ENCODE data around the gene NR6A1.
"Not testable (repeated sequence)": the region's sequence is repeated elsewhere in the genome, so short reads cannot be mapped to it uniquely, and the experiment has no call there.

Gene NR6A1

DNA sequence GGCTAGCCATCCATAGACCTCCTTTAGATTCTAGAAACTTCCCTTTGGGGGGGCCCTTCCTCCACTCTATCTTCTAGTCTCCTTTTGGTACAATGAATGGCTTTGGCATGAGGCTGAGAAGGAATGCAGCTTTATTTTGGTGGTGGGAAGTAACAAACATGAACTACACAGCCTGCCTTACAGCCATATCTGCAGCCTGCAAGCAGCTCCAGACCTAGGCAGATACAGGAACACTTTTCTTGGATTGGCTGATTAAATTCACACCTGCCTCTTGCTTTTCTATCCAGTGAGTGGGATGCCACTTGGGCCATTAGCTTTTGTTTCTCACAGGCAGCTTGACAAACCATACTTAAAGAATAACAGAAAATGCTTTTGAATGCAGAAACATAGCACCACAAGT is 28.2 kb downstream of the NR6A1 start:
- TF ChIP-seq, protein P1, sequence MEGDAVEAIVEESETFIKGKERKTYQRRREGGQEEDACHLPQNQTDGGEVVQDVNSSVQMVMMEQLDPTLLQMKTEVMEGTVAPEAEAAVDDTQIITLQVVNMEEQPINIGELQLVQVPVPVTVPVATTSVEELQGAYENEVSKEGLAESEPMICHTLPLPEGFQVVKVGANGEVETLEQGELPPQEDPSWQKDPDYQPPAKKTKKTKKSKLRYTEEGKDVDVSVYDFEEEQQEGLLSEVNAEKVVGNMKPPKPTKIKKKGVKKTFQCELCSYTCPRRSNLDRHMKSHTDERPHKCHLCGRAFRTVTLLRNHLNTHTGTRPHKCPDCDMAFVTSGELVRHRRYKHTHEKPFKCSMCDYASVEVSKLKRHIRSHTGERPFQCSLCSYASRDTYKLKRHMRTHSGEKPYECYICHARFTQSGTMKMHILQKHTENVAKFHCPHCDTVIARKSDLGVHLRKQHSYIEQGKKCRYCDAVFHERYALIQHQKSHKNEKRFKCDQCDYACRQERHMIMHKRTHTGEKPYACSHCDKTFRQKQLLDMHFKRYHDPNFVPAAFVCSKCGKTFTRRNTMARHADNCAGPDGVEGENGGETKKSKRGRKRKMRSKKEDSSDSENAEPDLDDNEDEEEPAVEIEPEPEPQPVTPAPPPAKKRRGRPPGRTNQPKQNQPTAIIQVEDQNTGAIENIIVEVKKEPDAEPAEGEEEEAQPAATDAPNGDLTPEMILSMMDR (IDR thresholded peaks at IDR 0.05; ENCODE audit: low read depth, low read length) = no peak
- DNase-seq (ENCODE audit: low read depth, low spot score) = no peak
- in situ Hi-C loops (cut with HindIII; ENCODE audit: low sequenced_read_pairs) = no loop called here
- H3K4me3 ChIP-seq (ENCODE audit: low read depth, low read length) = no peak overlapping the region

DNA sequence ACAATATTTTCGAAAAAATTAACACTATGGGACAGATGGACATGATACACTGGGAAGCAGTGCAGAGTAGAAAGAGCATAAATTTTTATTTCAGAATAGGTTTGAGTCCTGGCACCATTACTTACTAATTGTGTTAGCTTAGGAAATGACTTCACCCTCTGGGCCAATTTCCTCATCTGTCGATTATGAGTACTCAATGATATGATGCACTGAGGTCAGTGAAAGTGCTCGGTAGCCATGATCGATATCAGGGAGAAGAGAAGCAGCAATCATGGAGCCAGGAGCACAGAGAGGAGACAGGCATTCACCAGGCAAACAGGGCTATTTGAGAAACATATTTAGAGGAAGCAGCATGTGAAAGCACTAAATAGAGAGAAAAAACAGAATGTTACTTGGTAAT is 29.4 kb downstream of the NR6A1 start:
- no peak for DNase-seq (ENCODE audit: low read depth, low spot score)
- H3K4me3 ChIP-seq (ENCODE audit: low read depth, low read length) = no peak overlapping the region
- in situ Hi-C loops (cut with HindIII; ENCODE audit: low sequenced_read_pairs) = no loop called here
- TF ChIP-seq, protein P1 (IDR thresholded peaks at IDR 0.05; ENCODE audit: low read depth, low read length) = no peak

DNA sequence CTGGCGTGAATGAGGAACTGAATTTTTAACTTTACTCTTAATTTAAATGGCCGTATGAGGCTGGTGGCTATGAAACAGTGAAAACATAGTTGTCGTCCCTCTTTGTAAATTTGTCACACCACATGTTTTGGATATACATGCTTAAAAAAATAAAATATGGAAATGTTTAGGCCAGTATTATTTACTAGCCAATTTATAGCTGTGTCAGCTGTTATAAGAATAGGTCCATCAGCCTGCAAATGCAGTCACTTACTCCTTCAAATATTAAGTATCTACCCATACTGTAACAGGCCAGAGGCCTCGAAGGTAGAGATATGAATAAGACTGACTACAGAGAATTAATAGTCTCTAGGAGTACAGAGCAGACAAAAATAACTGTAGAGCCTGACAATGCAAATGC is 30.0 kb downstream of the NR6A1 start:
- DNase-seq (ENCODE audit: low read depth, low spot score) = no peak
- TF ChIP-seq, protein P1 (IDR thresholded peaks at IDR 0.05; ENCODE audit: low read depth, low read length) = no peak
- in situ Hi-C loops (cut with HindIII; ENCODE audit: low sequenced_read_pairs) = no loop called here
- no peak overlapping the region for H3K4me3 ChIP-seq (ENCODE audit: low read depth, low read length)

DNA sequence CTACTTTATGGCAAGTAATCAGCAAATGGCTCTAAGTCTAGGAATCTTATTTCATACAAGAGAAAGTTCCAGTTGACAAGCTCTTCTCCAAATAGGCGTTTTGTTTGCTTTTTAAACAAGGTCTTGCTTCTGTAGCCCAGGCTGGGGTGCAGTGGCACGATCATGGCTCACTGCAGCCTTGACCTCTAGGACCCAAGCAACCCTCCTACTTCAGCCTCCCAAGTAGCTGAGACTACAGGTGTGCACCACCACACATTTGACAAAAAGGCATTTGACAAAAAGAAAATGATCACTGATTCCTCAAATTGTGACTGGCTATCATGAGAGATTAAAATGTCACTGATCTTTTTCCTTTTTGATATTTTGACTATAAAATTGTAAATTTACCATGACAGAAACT is 31.8 kb downstream of the NR6A1 start:
- in situ Hi-C loops (cut with HindIII; ENCODE audit: low sequenced_read_pairs) = no loop called here
- DNase-seq (ENCODE audit: low read depth, low spot score) = no peak
- H3K4me3 ChIP-seq (ENCODE audit: low read depth, low read length) = no peak overlapping the region
- TF ChIP-seq, protein P1 (IDR thresholded peaks at IDR 0.05; ENCODE audit: low read depth, low read length) = no peak

DNA sequence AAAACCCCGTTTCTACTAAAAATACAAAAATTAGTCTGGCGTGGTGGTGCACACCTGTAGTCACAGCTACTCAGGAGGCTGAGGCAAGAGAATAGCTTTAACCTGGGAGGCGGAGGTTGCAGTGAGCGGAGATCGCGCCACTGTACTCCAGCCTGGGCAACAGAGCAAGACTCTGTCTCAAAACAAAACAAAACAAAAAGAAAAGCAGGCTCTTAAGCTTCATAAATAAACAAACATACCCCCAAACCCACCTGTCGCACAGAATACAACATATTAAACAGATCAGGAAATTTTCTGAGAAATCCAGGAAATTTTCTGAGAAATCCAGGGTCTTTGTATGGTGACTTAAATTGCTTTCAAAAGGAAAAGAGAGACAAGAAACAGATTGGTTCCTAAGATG is 33.0 kb downstream of the NR6A1 start:
- in situ Hi-C loops (cut with HindIII; ENCODE audit: low sequenced_read_pairs); DNase-seq (ENCODE audit: low read depth, low spot score); H3K4me3 ChIP-seq (ENCODE audit: low read depth, low read length): not testable (repeated sequence)

DNA sequence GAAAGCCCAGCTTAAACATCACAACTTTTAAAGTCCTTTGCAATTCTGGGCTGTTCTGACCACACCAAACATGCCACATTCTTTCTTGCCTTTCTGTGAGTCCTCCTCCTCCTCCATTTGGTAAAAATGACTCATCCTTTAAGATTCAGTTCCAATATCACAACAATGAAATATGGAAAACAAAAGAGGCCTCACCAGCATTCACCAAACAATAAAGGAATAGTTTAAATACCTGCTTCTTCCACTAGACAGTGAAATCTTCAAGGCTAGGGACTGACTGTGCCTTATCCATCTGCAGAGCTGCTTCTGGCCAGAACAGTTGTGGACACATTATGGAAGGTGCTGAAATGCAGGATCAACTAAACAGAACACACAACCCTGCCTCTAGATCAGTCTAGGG is 36.0 kb downstream of the NR6A1 start:
- DNase-seq (ENCODE audit: low read depth, low spot score) = peak; percentile 62
- no peak overlapping the region for H3K4me3 ChIP-seq (ENCODE audit: low read depth, low read length)
- in situ Hi-C loops (cut with HindIII; ENCODE audit: low sequenced_read_pairs) = no loop called here
- TF ChIP-seq, protein P1 (IDR thresholded peaks at IDR 0.05; ENCODE audit: low read depth, low read length) = no peak

DNA sequence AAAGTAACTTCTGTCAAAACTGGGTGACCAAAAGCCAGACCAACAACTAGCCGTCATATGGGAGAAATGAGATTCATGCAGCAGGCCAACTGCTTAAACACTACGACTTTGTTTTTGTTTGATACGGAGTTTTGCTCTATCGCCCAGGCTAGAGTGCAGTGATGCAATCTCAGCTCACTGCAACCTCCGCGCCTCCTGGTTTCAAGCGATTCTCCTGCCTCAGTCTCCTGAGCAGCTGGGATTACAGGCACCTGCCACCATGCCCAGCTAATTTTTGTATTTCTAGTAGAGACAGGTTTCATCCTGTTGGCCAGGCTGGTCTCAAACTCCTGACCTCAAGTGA is 36.4 kb downstream of the NR6A1 start:
- DNase-seq (ENCODE audit: low read depth, low spot score); H3K4me3 ChIP-seq (ENCODE audit: low read depth, low read length); in situ Hi-C loops (cut with HindIII; ENCODE audit: low sequenced_read_pairs): not testable (repeated sequence)

DNA sequence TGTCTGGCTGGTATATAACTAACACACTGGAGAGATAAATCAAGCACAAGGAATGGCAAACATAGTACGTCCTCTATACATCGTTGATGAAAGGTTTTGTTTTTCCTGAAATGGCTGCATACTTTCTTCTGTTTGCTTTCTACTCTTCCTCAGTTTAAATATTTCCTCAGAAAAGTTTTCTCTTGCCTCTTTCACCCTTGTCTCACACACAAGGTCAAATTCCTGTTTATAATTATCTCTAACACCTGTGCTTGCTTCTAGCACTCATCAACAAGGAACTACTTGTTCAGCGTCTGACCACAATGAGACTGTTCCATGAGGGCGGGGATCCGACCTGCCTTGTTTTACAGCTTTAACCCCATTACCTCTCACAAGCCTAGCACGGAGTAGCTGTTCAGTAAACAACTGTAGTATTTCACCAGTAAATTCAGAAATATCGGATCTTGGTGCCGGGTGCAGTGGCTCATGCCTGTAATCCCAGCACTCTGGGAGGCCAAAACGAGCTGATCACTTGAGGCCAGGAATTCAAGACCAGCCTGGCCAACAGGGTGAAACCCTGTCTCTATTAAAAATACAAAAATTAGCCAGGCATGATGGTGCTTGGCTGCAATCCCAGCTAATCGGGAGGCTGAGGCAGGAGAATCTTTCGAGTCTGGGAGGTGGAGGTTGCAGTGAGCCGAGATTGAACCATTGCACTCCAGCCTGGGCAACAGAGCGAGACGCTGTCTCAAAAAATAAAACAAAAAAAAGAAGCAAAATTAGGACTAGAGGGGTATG is 37.0 kb downstream of the NR6A1 start:
- in situ Hi-C loops (cut with HindIII; ENCODE audit: low sequenced_read_pairs) = no loop called here
- TF ChIP-seq, protein P1 (IDR thresholded peaks at IDR 0.05; ENCODE audit: low read depth, low read length) = no peak
- no peak overlapping the region for H3K4me3 ChIP-seq (ENCODE audit: low read depth, low read length)
- DNase-seq (ENCODE audit: low read depth, low spot score) = no peak
